NOMO-1 treated with dmso at 0.1 percent for 144 hours (cell line): ENCODE data around the gene NUDT12.

Experiments
- DNase-seq: peaks from one replicate; lab custom pipeline; 2025; ENCODE audit not compliant: unreplicated experiment; lab: John Stamatoyannopoulos, UW

NUDT12 gene

GRCh38 chr5:103541569-103541968 is 21.0 kb downstream of the NUDT12 start:
- DNase-seq, result no peak

- DNase-seq, result no peak
These were observed 21.5 kb downstream of the NUDT12 start for GRCh38 chr5:103541114-103541513.

- no peak for DNase-seq
These were observed 22.9 kb downstream of the NUDT12 start for GRCh38 chr5:103539376-103540330.

GRCh38 chr5:103532086-103532734 is 30.4 kb downstream of the NUDT12 start:
- no peak for DNase-seq

- DNase-seq, result no peak
These were observed 36.2 kb downstream of the NUDT12 start for GRCh38 chr5:103526164-103526915.

GRCh38 chr5:103525361-103525760 is 37.2 kb downstream of the NUDT12 start:
- DNase-seq, result no peak

- no peak for DNase-seq
These were observed 39.3 kb downstream of the NUDT12 start for GRCh38 chr5:103523319-103523718.

GRCh38 chr5:103522586-103522985 is 40.0 kb downstream of the NUDT12 start:
- DNase-seq, result no peak

- no peak for DNase-seq
These were observed 43.0 kb downstream of the NUDT12 start for GRCh38 chr5:103519550-103519949.

- DNase-seq, result no peak
These were observed 48.2 kb downstream of the NUDT12 start for GRCh38 chr5:103514371-103514770.

- DNase-seq, result no peak
These were observed 48.9 kb downstream of the NUDT12 start for GRCh38 chr5:103513701-103514100.

- DNase-seq, result no peak
These were observed 50.1 kb downstream of the NUDT12 start for GRCh38 chr5:103512500-103512899.

- DNase-seq, result no peak
These were observed 51.1 kb downstream of the NUDT12 start for GRCh38 chr5:103511554-103511885.

- DNase-seq, result no peak
These were observed 51.6 kb downstream of the NUDT12 start for GRCh38 chr5:103510851-103511553.

- no peak for DNase-seq
These were observed 56.8 kb downstream of the NUDT12 start for GRCh38 chr5:103505581-103506305.

GRCh38 chr5:103503066-103503465 is 59.5 kb downstream of the NUDT12 start:
- DNase-seq, result no peak

- no peak for DNase-seq
These were observed 59.9 kb downstream of the NUDT12 start for GRCh38 chr5:103502662-103503061.
